HCT116 (cell line): Measurements from ENCODE around the gene TOP1. TPM values are rescaled to one million over a fixed set of nuclear protein-coding genes. Genes with fewer than 3 reads are reported as not detected.

ENCODE experiments used
- ATAC-seq: fragments of 200-7000 bp; cut with Tn5 transposase; 2 replicates; pipeline ENCODE4 v1.9.1; 2020; ENCODE audit warnings: mild to moderate bottlenecking, moderate library complexity
- BruUV-seq: library from RNA; stranded (reverse); fragments of 400-500 nt; replicated peaks from 2 replicates; lab custom pipeline; 2021; lab: Mats Ljungman, UMichigan
- CTCF ChIA-PET: fragments of 300-600 bp; sonication (Branson Sonifier 250); formaldehyde crosslinking; loops from one replicate; lab custom pipeline; 2021; ENCODE audit warnings: antibody characterized with exemption; lab: Charles Lee
- POLR2A ChIA-PET: fragments of 300-600, 350-600 bp; sonication (Branson Sonifier 250); formaldehyde crosslinking; loops from one replicate; lab custom pipeline; 2021; ENCODE audit warnings: antibody characterized with exemption; lab: Charles Lee
- RAD21 ChIA-PET, 2 experiments: fragments of 300-600 bp; sonication (Branson Sonifier 250); formaldehyde crosslinking; loops; one replicate each; lab custom pipeline; 2023; ENCODE audit warnings: low total read pairs in 2 of 2; ENCODE audit not compliant: uncharacterized antibody in 2 of 2, unreplicated experiment in 2 of 2, low non-redundant PET in 1 of 2; lab: Charles Lee
- DNase-seq: peaks from one replicate; pipeline ENCODE4 v3.0.0-alpha.2; 2010; ENCODE audit warnings: low read depth, low spot score
- H2AFZ ChIP-seq: fragments of 200-600 bp; shearing (Covaris generic), sonication (generic); 2 replicates; pipeline ENCODE4 v1.6.1; 2017; ENCODE audit warnings: low read depth, mixed run types, mixed read lengths, antibody characterized with exemption, low read length; ENCODE audit not compliant: poor library complexity, severe bottlenecking
- H3K27ac ChIP-seq: 2 replicates; pipeline ENCODE4 v1.5.1; 2012; ENCODE audit warnings: low read depth, low read length
- H3K27me3 ChIP-seq: fragments of 200-600 bp; sonication (generic); 2 replicates; pipeline ENCODE4 v1.6.1; 2016; ENCODE audit warnings: mixed run types, low read length, mixed read lengths; ENCODE audit not compliant: insufficient read depth
- H3K36me3 ChIP-seq, 2 experiments: fragments of 200-500 bp in 1 of 2; fragments of 200-600 bp in 1 of 2; sonication (Bioruptor generic) in 1 of 2; sonication (generic) in 1 of 2; 2 replicates each; pipeline versions ENCODE4 v1.5.1 to v1.6.1; 2014 to 2016; ENCODE audit warnings: low read length in 2 of 2, inconsistent platforms in 1 of 2, mixed read lengths in 1 of 2, mixed run types in 1 of 2; ENCODE audit not compliant: insufficient read depth in 2 of 2, control insufficient read depth in 1 of 2
- H3K4me1 ChIP-seq, 2 experiments: fragments of 200-600 bp in 1 of 2; sonication (generic) in 1 of 2; 2 replicates each; pipeline versions ENCODE4 v1.5.1 to v1.6.1; 2012 to 2017; ENCODE audit warnings: low read length in 2 of 2, inconsistent platforms in 1 of 2, mild to moderate bottlenecking in 1 of 2, mixed read lengths in 1 of 2, mixed run types in 1 of 2, moderate library complexity in 1 of 2; ENCODE audit not compliant: insufficient read depth in 2 of 2, control insufficient read depth in 1 of 2
- H3K4me2 ChIP-seq: fragments of 200-600 bp; sonication (generic); 2 replicates; pipeline ENCODE4 v1.6.1; 2017; ENCODE audit warnings: mixed run types, low read length, mixed read lengths
- H3K4me3 ChIP-seq, 2 experiments: fragments of 200-600 bp in 1 of 2; sonication (generic) in 1 of 2; replicated peaks in 1 of 2; 2 replicates each; pipeline ENCODE4 v1.5.1; 2011 to 2016; ENCODE audit warnings: low read length in 2 of 2, control low read depth in 1 of 2, low read depth in 1 of 2, mild to moderate bottlenecking in 1 of 2, mixed read lengths in 1 of 2, mixed run types in 1 of 2
- H3K79me2 ChIP-seq: fragments of 200-600 bp; sonication (generic); 2 replicates; pipeline ENCODE4 v1.6.1; 2017; ENCODE audit warnings: mild to moderate bottlenecking, mixed run types, low read length, moderate library complexity, mixed read lengths; ENCODE audit not compliant: insufficient read depth
- H3K9ac ChIP-seq: fragments of 200-600 bp; sonication (generic); 2 replicates; pipeline ENCODE4 v1.6.1; 2016; ENCODE audit warnings: low read length, mixed read lengths
- H3K9me2 ChIP-seq: fragments of 200-600 bp; sonication (generic), shearing (Covaris generic); 2 replicates; pipeline ENCODE4 v1.6.1; 2017; ENCODE audit warnings: mixed run types, mild to moderate bottlenecking, moderate library complexity; ENCODE audit not compliant: insufficient read depth
- H3K9me3 ChIP-seq, 2 experiments: fragments of 200-500 bp in 1 of 2; fragments of 200-600 bp in 1 of 2; sonication (Bioruptor generic) in 1 of 2; sonication (generic) in 1 of 2; 2 replicates each; pipeline ENCODE4 v1.6.1; 2014 to 2017; ENCODE audit warnings: low read length in 2 of 2, mixed read lengths in 2 of 2, inconsistent platforms in 1 of 2, low read depth in 1 of 2, mild to moderate bottlenecking in 1 of 2, mixed run types in 1 of 2, moderate library complexity in 1 of 2; ENCODE audit not compliant: control insufficient read depth in 1 of 2, insufficient read depth in 1 of 2
- H4K20me1 ChIP-seq: fragments of 200-600 bp; sonication (generic), shearing (Covaris generic); 2 replicates; pipeline ENCODE4 v1.6.1; 2017; ENCODE audit warnings: mixed run types, mild to moderate bottlenecking, moderate library complexity; ENCODE audit not compliant: insufficient read depth
- CBX3 ChIP-seq: IDR thresholded peaks from 2 replicates; pipeline ENCODE4 v1.6.1; 2012; ENCODE audit warnings: low read depth
- CEBPB ChIP-seq: IDR thresholded peaks from 2 replicates; pipeline ENCODE4 v1.6.1; 2012; ENCODE audit warnings: low read depth
- CTCF ChIP-seq, 3 experiments: fragments of 200-600 bp in 1 of 3; sonication (generic) in 1 of 3; IDR thresholded peaks in 2 of 3; conservative IDR thresholded peaks in 1 of 3; 2 replicates each; pipeline ENCODE4 v1.5.1; 2012 to 2017; ENCODE audit warnings: low read depth in 2 of 3, low read length in 2 of 3, antibody characterized with exemption in 1 of 3, borderline replicate concordance in 1 of 3, control low read depth in 1 of 3, mild to moderate bottlenecking in 1 of 3, mixed read lengths in 1 of 3, mixed run types in 1 of 3, moderate library complexity in 1 of 3; ENCODE audit not compliant: insufficient read depth in 1 of 3
- EZH2 ChIP-seq: fragments of 200-600 bp; sonication (generic); IDR thresholded peaks from 2 replicates; pipeline ENCODE4 v1.6.1; 2017; ENCODE audit warnings: antibody characterized with exemption, mixed run types
- JUND ChIP-seq: IDR thresholded peaks from 2 replicates; pipeline ENCODE4 v1.6.1; 2012
- MAX ChIP-seq: IDR thresholded peaks from 2 replicates; pipeline ENCODE4 v1.6.1; 2012
- POLR2A ChIP-seq: IDR thresholded peaks from 2 replicates; pipeline ENCODE4 v1.7.0; 2011; ENCODE audit warnings: borderline replicate concordance; ENCODE audit not compliant: insufficient read depth, insufficient read length; ENCODE audit errors: extremely low read depth
- REST ChIP-seq: IDR thresholded peaks from 2 replicates; pipeline ENCODE4 v1.6.1; 2012; ENCODE audit warnings: low read depth
- SP1 ChIP-seq: IDR thresholded peaks from 2 replicates; pipeline ENCODE4 v1.6.1; 2012; ENCODE audit warnings: low read depth
- TCF7L2 ChIP-seq: IDR thresholded peaks from 2 replicates; pipeline ENCODE4 v1.7.0; 2011; ENCODE audit warnings: borderline replicate concordance, inconsistent platforms; ENCODE audit not compliant: insufficient read depth, insufficient read length; ENCODE audit errors: extremely low read depth
- YY1 ChIP-seq: IDR thresholded peaks from 2 replicates; pipeline ENCODE4 v1.6.1; 2011; ENCODE audit warnings: low read length, low read depth, moderate library complexity, mild to moderate bottlenecking; ENCODE audit not compliant: insufficient replicate concordance; ENCODE audit errors: extremely low read depth
- ZBTB33 ChIP-seq: IDR thresholded peaks from 2 replicates; pipeline ENCODE4 v1.6.1; 2011; ENCODE audit warnings: mild to moderate bottlenecking, low read length, moderate library complexity; ENCODE audit not compliant: insufficient replicate concordance; ENCODE audit errors: extremely low read depth
- ZNF274 ChIP-seq: fragments of 200-500 bp; sonication (Bioruptor generic); IDR thresholded peaks from 2 replicates; pipeline ENCODE4 v1.6.1; 2014; ENCODE audit warnings: mild to moderate bottlenecking, low read depth, low read length, inconsistent platforms
- intact Hi-C: fragments of 100-400 bp; cut with micrococcal nuclease; formaldehyde crosslinking; loops from 2 replicates; pipeline ENCODE4 v1.10.0; 2022
- total RNA-seq: library from RNA; stranded (reverse); gene quantifications from one replicate; pipeline ENCODE4 v1.2.1, GENCODE V29; 2021; ENCODE audit not compliant: unreplicated experiment

Gene TOP1
- total RNA-seq, 1 experiment from 2014 or later = 190 TPM

GRCh38 chr20:40993794-40994540 lies 34.7 kb upstream of the TOP1 start:
- Histone ChIP-seq H3K27ac (no peak overlapping the region), H3K9me2 (no peaks in the 10 kb centered on the region), H4K20me1 (no peaks in the 10 kb centered on the region), H2AFZ (no peak overlapping the region), H3K9ac (no peak overlapping the region), H3K27me3 (no peaks in the 10 kb centered on the region), H3K4me2 (no peak overlapping the region), H3K4me1 (peaks cover 11 to 39% of the 10 kb centered on the region in 2 experiments), H3K79me2 (no peaks in the 10 kb centered on the region), H3K4me3 (no peak overlapping the region), H3K9me3 (no peaks in the 10 kb centered on the region), H3K36me3 (no peaks in the 10 kb centered on the region)
- no TSS peak for BruUV-seq
- intact Hi-C loops = loop anchor here (5.0 kb wide), 1 partner anchor 53 kb away; no protein-coding TSS in a partner anchor
- ChIA-PET CTCF (interaction anchor here (4.3 kb wide), 1 partner anchor 101 kb away, joined by 59 read pairs; no protein-coding TSS in a partner anchor), RAD21 (no interaction called here), POLR2A (interaction anchor here (2.1 kb wide), 1 partner anchor 52 kb away, joined by 5 read pairs; no protein-coding TSS in a partner anchor)
- DNase-seq (no peak), ATAC-seq (no peak)
- TF ChIP-seq EZH2 (no peak), ZBTB33 (no peak), MAX (no peak), CBX3 (no peak), JUND (no peak), ZNF274 (no peak), CEBPB (no peak), SP1 (no peak), YY1 (no peak), TCF7L2 (no peak), REST (no peak), POLR2A (no peak), CTCF (IDR thresholded peaks at IDR 0.05 in 2 of 3, conservative IDR thresholded peaks at IDR 0.05 in 1 of 3; ENCODE audit: borderline replicate concordance in 1 of 3, insufficient read depth in 1 of 3, low read depth in 2 of 3, low read length in 2 of 3) (no peak)
